Upper lobe of right lung (tissue), 1 donor: ENCODE data around the gene CFL2. TPM values are rescaled to one million over a fixed set of nuclear protein-coding genes. Genes with fewer than 3 reads are reported as not detected.

ENCODE experiments used
- ATAC-seq: fragments of 200-7000 bp; cut with Tn5 transposase; one replicate; pipeline ENCODE4 v1.9.1; 2020; ENCODE audit warnings: mild to moderate bottlenecking, moderate library complexity
- DNase-seq: peaks from one replicate; pipeline ENCODE4 v3.0.0-alpha.2; 2020
- H3K27ac ChIP-seq: fragments of 200-600 bp; one replicate; pipeline ENCODE4 v1.8.0; 2022
- H3K27me3 ChIP-seq: fragments of 200-600 bp; one replicate; pipeline ENCODE4 v1.8.0; 2022; ENCODE audit warnings: mild to moderate bottlenecking
- H3K36me3 ChIP-seq: fragments of 200-600 bp; one replicate; pipeline ENCODE4 v1.8.0; 2022
- H3K4me1 ChIP-seq: fragments of 200-600 bp; one replicate; pipeline ENCODE4 v1.8.0; 2022
- H3K4me3 ChIP-seq: fragments of 200-600 bp; one replicate; pipeline ENCODE4 v1.8.0; 2022; ENCODE audit warnings: mild to moderate bottlenecking
- H3K9me3 ChIP-seq: fragments of 200-600 bp; one replicate; pipeline ENCODE4 v1.8.0; 2022
- intact Hi-C: fragments of 100-400 bp; cut with DNase I; formaldehyde crosslinking; loops from one replicate; pipeline ENCODE4 v1.11.0; 2022
- total RNA-seq: library from RNA; stranded (reverse); fragmentation: NEBNext Ultra II Directional; extraction: Animal tissue kit (Norgen Biotek cat#: 25700); gene quantifications from one replicate; pipeline ENCODE4 v1.2.1, GENCODE V29; 2021
- TF ChIP-seq, protein P1 (sequence below): fragments of 200-600 bp; IDR thresholded peaks from one replicate; pipeline ENCODE4 v1.8.0; 2022; ENCODE audit warnings: antibody characterized with exemption
- donor health status: DM: no; HTN: yes; CAD: no; lungs with severe emphysema.

CFL2 gene
- total RNA-seq, 1 donor from 2014 or later, result 56.5 TPM

DNA sequence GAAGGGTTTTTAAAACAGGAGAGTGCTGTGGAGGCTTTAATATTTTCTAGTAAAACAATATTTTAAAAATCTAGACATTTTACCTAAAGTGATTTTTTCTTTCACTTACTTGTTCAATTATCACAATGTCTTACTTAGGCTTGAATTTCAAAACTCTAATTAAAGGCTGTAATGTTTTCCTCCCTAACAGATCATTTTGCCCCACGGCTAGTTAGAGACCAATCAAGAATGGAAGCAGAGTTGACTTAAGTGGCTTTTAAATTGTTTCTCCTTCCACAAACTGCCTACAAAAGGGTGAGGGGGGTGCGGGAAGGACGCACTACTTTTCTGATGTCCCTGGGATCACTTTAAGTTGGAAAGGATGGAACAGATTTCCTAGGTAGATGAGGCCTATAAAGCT lies 9.5 kb upstream of the CFL2 start:
- intact Hi-C loops, result loop anchor here (5.0 kb wide), 1 partner anchor 52 kb away; no protein-coding TSS in a partner anchor
- DNase-seq (no peak), ATAC-seq (no peak)
- no peak overlapping the region for H3K27ac ChIP-seq
- H3K4me1 ChIP-seq, result peaks cover 2% of the 10 kb centered on the region
- TF ChIP-seq, protein P1, sequence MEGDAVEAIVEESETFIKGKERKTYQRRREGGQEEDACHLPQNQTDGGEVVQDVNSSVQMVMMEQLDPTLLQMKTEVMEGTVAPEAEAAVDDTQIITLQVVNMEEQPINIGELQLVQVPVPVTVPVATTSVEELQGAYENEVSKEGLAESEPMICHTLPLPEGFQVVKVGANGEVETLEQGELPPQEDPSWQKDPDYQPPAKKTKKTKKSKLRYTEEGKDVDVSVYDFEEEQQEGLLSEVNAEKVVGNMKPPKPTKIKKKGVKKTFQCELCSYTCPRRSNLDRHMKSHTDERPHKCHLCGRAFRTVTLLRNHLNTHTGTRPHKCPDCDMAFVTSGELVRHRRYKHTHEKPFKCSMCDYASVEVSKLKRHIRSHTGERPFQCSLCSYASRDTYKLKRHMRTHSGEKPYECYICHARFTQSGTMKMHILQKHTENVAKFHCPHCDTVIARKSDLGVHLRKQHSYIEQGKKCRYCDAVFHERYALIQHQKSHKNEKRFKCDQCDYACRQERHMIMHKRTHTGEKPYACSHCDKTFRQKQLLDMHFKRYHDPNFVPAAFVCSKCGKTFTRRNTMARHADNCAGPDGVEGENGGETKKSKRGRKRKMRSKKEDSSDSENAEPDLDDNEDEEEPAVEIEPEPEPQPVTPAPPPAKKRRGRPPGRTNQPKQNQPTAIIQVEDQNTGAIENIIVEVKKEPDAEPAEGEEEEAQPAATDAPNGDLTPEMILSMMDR, result no peak
- H3K36me3 ChIP-seq, result no peaks in the 10 kb centered on the region
- no peak overlapping the region for H3K4me3 ChIP-seq
- no peaks in the 10 kb centered on the region for H3K27me3 ChIP-seq
- H3K9me3 ChIP-seq, result no peaks in the 10 kb centered on the region

DNA sequence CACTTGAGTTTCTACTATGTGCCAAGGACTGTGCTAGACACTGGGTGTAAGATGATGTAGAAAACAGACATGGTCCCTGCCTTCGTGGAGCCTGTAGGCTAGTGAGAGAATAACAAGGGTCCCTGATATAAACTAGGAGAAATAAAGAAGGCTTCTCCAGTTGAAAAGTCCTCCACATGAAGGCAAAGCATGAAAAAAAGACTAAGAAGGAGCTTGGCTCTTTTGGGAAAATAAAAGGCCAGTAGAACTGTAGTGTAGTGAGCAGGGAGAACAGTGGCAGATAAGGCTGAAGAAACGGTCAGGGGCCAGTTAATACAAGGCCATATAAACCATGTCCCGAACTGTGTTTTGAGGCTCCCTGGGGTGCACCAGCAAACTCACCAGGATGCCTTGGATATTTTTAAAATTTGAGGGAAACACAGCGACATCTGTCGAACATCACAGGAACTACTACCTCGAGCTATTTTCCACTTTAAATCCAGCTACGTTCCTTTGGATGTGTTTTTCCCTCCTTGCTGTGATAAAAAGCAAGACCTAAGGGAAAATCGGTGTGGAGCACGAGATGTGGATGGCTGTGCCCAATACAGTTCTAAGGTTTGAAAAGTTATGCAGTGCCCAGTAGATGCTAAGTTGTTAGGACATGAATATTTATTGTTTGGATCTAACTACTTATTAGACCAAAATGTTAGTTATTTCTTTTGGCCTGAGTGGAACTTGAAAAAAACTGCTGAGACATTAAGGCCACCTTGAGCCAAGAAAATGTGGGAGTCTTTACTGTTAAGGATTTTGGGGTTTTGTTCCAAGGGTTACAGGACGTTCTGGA lies 8.5 kb upstream of the CFL2 start:
- no peaks in the 10 kb centered on the region for H3K36me3 ChIP-seq
- TF ChIP-seq, protein P1, result peak; percentile 83
- H3K27me3 ChIP-seq, result no peaks in the 10 kb centered on the region
- H3K4me3 ChIP-seq, result no peak overlapping the region
- intact Hi-C loops, result loop anchor here (5.0 kb wide), 1 partner anchor 51 kb away; no protein-coding TSS in a partner anchor
- ATAC-seq, result peak; percentile 86
- DNase-seq, result no peak
- H3K4me1 ChIP-seq, result peaks cover 2% of the 10 kb centered on the region
- no peak overlapping the region for H3K27ac ChIP-seq
- no peaks in the 10 kb centered on the region for H3K9me3 ChIP-seq

DNA sequence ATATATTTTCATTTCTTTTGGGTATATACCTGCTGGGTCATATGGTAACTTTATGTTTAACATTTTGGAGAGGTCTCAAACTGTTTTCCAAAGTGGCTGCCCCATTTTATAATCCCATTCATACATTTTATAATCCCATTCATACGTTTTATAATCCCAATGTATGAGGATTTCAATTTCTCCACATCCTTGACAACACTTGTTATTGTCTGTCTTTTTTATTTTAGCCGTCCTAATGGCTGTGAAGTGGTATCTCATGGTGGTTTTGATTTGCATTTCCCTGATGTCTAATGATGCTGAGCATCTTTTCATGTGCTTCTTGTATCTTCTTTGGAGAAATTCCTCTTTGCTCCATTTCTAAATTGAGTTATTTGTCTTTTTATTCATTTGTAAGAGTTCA lies 6.7 kb upstream of the CFL2 start:
- H3K36me3 ChIP-seq, result no peaks in the 10 kb centered on the region
- H3K27ac ChIP-seq, result no peak overlapping the region
- peaks cover 2% of the 10 kb centered on the region for H3K4me1 ChIP-seq
- no peak for DNase-seq
- H3K27me3 ChIP-seq, result no peaks in the 10 kb centered on the region
- H3K9me3 ChIP-seq, result no peaks in the 10 kb centered on the region
- intact Hi-C loops, result loop anchor here (5.0 kb wide), 1 partner anchor 49 kb away; no protein-coding TSS in a partner anchor
- ATAC-seq, result no peak
- TF ChIP-seq, protein P1, result no peak
- no peak overlapping the region for H3K4me3 ChIP-seq

DNA sequence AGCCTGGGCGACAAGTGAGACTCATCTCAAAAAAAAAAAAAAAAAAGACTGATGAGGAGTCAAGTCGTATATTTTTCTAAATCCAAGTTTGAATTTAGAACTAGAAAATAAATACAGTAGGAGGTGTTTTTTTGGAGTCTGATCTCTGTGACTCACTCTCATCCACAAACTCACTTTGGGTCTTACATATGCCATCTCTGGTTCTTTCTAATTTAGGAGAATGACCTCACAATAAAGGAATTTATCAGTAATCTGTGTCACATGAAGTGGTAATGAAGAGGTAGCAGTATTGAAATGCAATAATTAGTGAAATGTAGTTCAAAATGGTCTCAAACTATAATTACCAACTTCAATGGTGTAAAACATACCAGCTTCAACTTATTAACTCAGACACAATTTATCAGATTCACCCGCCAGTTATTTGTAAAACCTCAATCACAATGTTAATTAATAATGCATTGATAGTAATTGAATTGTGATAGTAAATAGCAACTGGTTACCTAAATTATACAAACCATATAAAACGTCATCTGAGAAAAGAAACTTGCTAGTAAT lies 4.4 kb upstream of the CFL2 start:
- intact Hi-C loops, result no loop called here
- ATAC-seq (no peak), DNase-seq (no peak)
- H3K27me3 ChIP-seq, result no peaks in the 10 kb centered on the region
- H3K4me1 ChIP-seq, result peaks cover 7% of the 10 kb centered on the region
- no peak overlapping the region for H3K4me3 ChIP-seq
- H3K27ac ChIP-seq, result no peak overlapping the region
- no peaks in the 10 kb centered on the region for H3K36me3 ChIP-seq
- TF ChIP-seq, protein P1, result no peak
- no peaks in the 10 kb centered on the region for H3K9me3 ChIP-seq

DNA sequence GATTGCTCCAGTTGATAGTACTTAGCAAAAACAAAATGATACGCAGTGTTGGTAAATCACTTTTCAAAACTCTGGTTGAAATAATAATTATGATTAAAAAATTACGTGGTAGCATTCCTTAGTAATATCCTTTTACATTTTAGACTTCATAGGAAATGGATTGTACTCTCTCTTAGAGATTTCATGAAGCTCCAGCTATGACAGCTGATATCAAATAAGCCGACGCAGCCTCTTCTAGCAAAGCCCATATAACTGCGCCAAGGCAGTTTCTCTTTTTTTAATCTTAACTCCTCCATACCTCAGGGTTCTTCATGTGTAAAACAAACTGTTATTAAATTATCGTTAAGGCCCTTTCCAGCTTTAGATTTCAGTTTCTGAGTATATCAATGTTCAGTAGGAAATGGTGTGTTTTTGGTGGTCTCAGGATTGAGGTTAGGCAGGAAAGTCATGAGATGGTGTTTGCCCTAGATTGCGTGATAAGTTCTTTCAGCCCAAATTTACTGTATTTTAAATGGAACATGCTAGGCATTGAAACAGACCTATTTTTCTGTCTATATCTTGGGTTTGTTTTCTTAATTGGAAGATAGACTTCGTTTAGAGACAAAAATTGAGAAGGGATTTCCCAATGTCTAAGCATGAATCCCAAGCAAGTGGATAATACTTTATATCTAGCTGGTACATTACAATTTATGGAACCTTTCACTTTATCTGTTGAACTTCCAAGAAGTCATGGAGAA lies 902 bp upstream of the CFL2 start:
- H3K4me3 ChIP-seq, result peak overlapping the region; percentile 85
- ATAC-seq (no peak), DNase-seq (no peak)
- H3K27ac ChIP-seq, result peak overlapping the region; percentile 95
- H3K9me3 ChIP-seq, result no peaks in the 10 kb centered on the region
- intact Hi-C loops, result no loop called here
- TF ChIP-seq, protein P1, result no peak
- no peaks in the 10 kb centered on the region for H3K27me3 ChIP-seq
- peaks cover 11% of the 10 kb centered on the region for H3K4me1 ChIP-seq
- H3K36me3 ChIP-seq, result peaks cover 14% of the 10 kb centered on the region
